GM19238 (cell line): ENCODE results near the gene LYZL6.

Experiments used
- DNase-seq: peaks from one replicate; pipeline ENCODE4 v3.0.0; 2011; ENCODE audit warnings: low spot score; ENCODE audit not compliant: insufficient read length

Gene LYZL6, protein sequence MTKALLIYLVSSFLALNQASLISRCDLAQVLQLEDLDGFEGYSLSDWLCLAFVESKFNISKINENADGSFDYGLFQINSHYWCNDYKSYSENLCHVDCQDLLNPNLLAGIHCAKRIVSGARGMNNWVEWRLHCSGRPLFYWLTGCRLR

GRCh38 chr17:35943537-35943936 lies at the start of gene LYZL6:
LYZL6 (minus strand) TSS chr17:35943713; CDS start chr17:35939356, 4,357 bp downstream.
- DNase-seq = no peak

- DNase-seq = no peak
Observed at GRCh38 chr17:35991075-35991474, 47.6 kb upstream of the LYZL6 start.

- DNase-seq = no peak
Observed at GRCh38 chr17:35988164-35988563, 44.7 kb upstream of the LYZL6 start.

DNA sequence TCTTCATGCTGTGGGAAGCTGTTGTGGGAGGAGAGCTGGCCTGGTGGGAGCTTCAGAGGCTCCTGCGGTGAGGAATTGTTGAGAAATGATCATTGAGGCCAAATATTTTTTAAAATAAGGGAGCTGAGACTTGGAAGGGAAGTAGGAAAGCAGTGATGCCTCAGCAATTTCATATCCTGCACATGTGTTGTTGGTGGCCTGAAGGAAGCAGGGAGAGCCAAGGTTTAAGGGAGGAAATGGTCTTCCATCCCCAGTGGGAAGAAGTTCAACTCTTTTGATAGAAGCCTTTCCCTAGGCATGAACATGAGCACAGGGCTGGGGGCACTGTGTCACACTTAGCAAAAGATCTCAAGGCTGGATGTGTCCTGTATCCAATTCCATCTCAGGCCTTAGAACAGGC lies 43.1 kb upstream of the LYZL6 start, which contains the start of gene CCL14:
Gene CCL14 (minus strand): TSS at position 87 of the 400 bp plus-strand sequence. CDS start 80 bp downstream, at position 7.
- no peak for DNase-seq

DNA sequence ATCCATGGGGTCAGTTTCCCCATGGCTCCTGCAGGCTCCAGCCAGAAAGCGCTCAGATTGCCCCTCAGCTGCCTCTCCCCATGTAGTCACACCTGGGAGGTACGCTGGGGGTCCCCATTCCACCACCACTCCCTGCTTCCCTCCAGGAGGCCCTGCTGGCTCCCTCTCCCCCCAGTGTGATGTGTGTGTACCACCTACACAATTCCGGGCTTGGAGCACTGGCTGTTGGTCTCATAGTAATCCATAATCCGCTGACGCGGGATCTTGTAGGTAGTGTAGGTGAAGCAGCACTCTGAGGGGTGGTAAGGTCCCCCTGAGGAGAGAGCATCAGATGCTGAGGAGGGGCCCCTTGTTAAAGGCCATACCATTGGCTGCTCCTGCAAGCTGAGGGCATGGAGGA lies 40.6 kb upstream of the LYZL6 start:
- DNase-seq = no peak

GRCh38 chr17:35982409-35983191 lies 39.1 kb upstream of the LYZL6 start:
- no peak for DNase-seq

- no peak for DNase-seq
Observed at GRCh38 chr17:35981908-35982330, 38.4 kb upstream of the LYZL6 start.

DNA sequence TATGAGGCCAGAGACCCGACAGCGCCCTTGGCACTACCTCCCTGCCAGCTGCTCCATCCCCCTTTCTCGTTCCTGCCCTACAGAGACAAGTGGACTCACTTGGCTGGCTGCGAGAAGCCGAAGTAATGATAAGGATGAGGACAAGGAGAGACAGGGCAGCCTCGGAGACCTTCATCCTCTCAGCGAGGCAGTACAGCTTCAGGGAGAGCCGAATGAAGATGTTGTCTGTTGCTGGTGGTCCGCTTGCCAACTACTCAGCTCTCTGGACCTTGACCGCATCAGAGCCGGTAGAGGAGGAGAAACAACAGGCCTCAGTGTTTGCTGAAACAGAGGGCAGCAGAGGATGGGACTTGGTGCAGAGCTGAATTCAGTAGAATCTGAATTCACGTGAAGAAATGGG lies 37.7 kb upstream of the LYZL6 start, which contains the start of gene CCL16:
Gene CCL16 (minus strand): TSS at position 252 of the 400 bp plus-strand sequence. CDS start 77 bp downstream, at position 175.
- no peak for DNase-seq

DNA sequence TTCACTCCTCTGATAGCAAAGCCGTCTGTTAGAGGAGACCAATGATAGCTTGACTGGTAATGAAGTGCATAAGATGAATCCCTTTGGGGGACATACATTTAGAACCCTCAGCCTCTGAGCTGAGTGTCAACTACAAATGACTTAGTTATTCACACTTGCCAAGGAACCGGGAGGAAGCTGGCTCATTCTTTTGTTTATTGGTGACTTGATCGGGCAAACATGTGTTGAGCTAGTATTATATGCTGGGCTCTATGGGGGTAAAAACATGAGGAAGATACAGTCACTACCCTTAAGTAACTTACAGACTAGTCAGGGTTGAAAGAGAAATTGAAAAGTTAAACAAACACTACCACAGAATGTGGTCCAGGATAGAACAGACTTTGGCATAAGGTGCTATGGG lies 34.8 kb upstream of the LYZL6 start:
- DNase-seq = no peak

DNA sequence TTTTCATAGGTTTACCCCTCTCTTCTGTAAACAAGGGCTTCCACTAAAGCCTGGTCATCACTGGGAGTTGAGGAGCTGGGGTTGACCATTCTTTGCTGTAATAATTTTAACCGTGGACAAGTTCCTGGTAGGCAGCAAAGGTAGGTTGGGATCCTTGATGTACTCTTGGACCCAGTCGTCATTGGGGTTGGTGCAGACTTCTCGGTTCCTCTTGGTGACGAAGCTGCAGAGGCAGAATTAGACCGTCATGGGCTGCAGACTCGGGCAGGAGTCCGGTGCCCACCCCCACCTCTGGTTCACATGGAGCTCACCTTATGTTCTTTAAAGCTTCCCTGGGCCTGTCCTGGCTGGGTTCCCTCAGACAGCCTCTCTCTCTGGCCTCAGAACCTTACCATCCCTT lies 34.0 kb upstream of the LYZL6 start:
- no peak for DNase-seq

GRCh38 chr17:35973333-35974260 lies 30.1 kb upstream of the LYZL6 start:
- no peak for DNase-seq

DNA sequence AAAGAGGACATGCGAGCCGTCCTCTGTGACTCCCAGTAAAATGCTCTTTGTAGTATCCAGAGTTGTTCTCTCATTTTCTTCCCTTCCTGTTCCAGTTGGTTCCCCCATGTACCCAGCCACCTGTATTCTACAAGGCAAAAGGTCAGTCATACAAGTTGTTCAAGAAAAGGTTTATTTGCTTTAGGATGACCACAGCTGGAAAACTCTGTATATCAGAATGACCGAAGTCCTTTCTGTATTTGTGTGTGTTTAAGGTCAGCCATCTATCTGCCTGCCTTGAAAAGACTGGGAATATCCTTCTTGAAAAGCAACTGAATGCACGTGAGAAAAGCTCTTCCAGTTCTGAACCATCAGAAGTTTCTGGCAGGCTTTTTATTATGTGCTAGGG lies 29.4 kb upstream of the LYZL6 start:
- no peak for DNase-seq

- DNase-seq = no peak
Observed at GRCh38 chr17:35972535-35972934, 29.0 kb upstream of the LYZL6 start.

DNA sequence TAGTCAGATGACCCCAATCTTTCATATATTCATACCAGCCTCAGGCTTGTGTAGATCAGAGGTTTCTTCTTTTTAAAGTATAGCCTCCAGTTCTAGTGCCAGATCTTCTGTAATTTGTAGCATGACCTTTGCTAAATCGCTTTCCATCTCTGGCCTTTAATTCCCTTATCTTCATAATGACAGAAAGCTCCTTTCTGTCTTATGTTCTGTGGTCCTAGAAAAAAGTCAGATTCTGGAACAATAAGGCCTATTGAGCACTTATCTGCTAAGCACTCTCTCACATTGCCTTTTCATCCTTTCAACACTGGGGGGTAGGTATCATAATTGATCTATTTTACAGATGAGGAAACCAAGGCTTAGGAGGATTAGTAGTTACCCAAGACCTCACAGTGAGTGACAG lies 28.6 kb upstream of the LYZL6 start:
- DNase-seq = no peak

DNA sequence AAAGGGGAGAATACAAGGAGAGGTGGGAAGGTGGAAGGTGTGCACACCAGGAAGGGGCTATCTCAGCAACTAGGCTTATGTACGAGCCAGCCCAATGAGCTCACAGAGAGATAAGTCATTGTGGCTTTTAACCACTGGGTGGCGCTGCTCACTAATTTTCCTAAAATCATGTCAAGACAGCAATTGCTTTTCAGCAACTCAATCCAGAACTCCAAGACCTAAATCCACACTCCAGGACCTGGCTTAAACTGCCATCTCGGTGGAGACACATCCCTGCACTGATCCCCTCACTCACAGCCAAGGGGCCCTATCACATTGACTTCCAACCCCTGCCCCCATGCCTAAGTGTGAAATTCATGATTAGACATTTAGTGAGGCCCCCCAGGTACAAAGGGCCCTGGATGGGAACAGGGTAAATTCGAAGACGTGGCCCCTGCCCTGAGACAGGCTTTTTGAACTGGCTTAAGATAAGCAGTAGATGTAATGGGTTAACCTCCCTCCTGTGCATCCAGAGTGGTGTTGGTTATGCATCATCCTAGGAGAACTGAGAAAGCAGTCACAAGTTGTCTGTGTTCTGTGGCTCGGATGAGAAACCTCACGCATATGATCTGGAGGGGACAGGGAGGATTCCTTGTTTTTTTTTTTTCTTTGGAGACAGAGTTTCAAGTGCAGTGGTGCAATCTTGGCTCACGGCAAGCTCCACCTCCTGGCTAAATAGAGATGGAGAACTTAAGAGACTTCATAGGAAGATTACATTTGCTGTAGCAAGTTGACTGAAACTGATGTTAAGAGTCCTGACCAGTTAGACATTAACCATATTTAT lies 26.3 kb upstream of the LYZL6 start:
- peak; percentile 40 for DNase-seq

- no peak for DNase-seq
Observed at GRCh38 chr17:35968520-35969054, 25.1 kb upstream of the LYZL6 start.

GRCh38 chr17:35965272-35965671 lies 21.8 kb upstream of the LYZL6 start:
- no peak for DNase-seq

DNA sequence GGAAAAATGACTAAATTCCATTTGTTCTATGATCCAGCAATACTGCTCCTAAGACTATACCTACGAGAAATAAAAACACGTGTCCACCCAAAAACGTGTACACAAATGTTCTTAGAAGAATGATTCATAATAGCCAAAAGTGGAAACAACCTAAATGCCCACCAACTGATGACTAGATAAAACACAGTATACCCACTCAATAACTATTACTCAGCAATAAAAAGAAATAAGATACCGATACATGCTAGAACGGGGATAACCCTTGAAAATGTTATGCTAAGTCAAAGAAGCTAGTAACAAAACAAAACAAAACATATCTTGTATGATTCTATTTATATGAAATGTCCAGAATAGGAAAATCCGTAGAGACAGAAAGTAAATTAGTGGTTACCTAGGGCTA lies 20.1 kb upstream of the LYZL6 start:
- DNase-seq = no peak

DNA sequence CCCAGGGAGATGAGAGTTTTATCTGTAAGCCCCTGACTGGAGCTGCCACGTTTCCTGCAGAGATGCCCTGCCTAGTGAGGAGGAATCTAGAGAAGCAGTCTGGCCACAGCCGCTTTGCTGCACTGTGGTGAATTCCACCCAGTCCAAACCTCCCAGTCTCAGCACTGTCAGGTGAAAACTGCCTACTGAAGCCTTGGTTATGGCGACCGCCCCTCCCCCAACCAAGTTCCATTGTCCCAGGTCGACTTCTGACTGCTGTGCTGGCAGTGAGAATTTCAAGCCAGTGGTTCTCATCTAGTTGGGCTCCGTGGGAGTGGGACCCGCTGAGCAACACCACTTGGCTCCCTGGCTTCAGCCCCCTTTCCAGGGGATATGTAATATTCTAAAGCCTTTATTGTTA lies 10.2 kb upstream of the LYZL6 start:
- no peak for DNase-seq

DNA sequence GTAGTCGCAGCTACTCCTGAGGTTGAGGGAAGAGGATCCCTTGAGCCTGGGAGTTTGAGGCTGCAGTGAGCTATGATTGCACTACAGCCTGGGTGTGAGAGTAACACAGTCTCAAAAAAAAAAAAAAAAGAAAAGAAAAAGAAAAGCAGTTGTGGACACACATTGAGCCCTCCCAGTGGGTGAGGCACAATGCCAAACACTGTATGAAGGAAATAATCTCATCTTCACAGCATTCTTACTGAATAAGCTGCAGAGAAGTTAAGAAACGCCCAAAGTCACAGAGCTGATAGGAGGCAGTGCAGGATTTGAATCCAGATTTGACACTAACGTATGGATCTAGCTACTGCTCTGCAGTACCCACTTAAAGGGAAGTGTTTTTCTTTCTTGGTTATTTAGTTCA lies 5.9 kb upstream of the LYZL6 start:
- DNase-seq = no peak

DNA sequence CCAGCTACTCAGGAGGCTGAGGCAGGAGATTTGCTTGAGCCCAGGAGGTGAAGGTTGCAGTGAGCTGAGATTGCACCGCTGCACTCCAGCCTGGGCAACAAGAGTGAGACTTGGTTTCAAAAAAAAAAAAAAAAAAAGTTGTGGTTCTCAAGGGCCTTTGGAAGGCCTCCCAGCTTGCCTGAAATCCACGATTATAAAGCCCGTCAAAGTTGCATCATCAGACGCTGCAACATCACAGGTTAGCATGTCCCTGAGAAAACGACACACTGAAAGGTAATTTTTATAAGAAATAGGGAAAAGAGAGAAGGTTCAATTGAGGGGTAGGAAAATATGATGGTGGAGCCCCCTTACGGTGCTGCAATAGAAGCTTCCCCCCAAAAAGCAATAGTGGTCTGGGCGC lies 4.6 kb upstream of the LYZL6 start:
- DNase-seq = no peak
